A549 (cell line): Measurements from ENCODE around the gene POU4F3. TPM values are rescaled to one million over a fixed set of nuclear protein-coding genes. Genes with fewer than 3 reads are reported as not detected.

Experiments used
- ATAC-seq, 2 experiments: fragments of 200-7000 bp in 1 of 2; fragments of >200 bp in 1 of 2; cut with Nextera tagmentation in 1 of 2; cut with Tn5 transposase in 1 of 2; 3 replicates each; pipeline versions ENCODE4 v1.8.0 to v1.9.1; 2018 to 2020; ENCODE audit warnings: mild to moderate bottlenecking in 1 of 2, moderate library complexity in 1 of 2
- CTCF ChIA-PET: fragments of 300-600 bp; sonication (Branson Sonifier 250); formaldehyde crosslinking; extraction: SDS; loops from one replicate; lab custom pipeline; 2021; ENCODE audit warnings: antibody characterized with exemption, inconsistent platforms; lab: Yijun Ruan, JAX
- POLR2A ChIA-PET: fragments of 350-600 bp; formaldehyde crosslinking; extraction: SDS; loops from one replicate; lab custom pipeline; 2021; ENCODE audit warnings: antibody characterized with exemption, inconsistent platforms; lab: Yijun Ruan, JAX
- DNase-seq, 2 experiments: peaks; one replicate each; pipeline versions ENCODE4 v3.0.0 to v3.0.0-alpha.2; 2011 to 2016; ENCODE audit warnings: low read depth in 1 of 2, low spot score in 1 of 2
- FAIRE-seq: peaks from 2 replicates; lab custom pipeline; 2011; peaks lifted over from hg19 to GRCh38; lab: Jason Lieb, UNC
- H3K27ac ChIP-seq, 2 experiments: fragments of >200 bp; sonication (Bioruptor Twin); formaldehyde crosslinking; 3 replicates each; pipeline ENCODE4 v1.5.1; 2016 to 2017
- H3K4me1 ChIP-seq: fragments of >200 bp; sonication (Bioruptor Twin); formaldehyde crosslinking; 3 replicates; pipeline ENCODE4 v1.6.1; 2016
- H3K4me2 ChIP-seq: fragments of >200 bp; sonication (Bioruptor Twin); formaldehyde crosslinking; 3 replicates; pipeline ENCODE4 v1.6.1; 2016
- H3K4me3 ChIP-seq: fragments of >200 bp; sonication (Bioruptor Twin); formaldehyde crosslinking; 3 replicates; pipeline ENCODE4 v1.5.1; 2016
- H3K9me3 ChIP-seq: fragments of >200 bp; sonication (Bioruptor Twin); formaldehyde crosslinking; 3 replicates; pipeline ENCODE4 v1.6.1; 2016
- EHF ChIP-seq: fragments of 250-450 bp; sonication (Bioruptor Pico); IDR thresholded peaks from 2 replicates; pipeline ENCODE4 v1.5.0; 2020; ENCODE audit warnings: mild to moderate bottlenecking
- ESRRA ChIP-seq: fragments of 150-350 bp; IDR thresholded peaks from 2 replicates; pipeline ENCODE4 v1.6.1; 2014; ENCODE audit warnings: mild to moderate bottlenecking, low read length, borderline replicate concordance
- FOSB ChIP-seq: fragments of 250-450 bp; sonication (Bioruptor Pico); IDR thresholded peaks from 2 replicates; pipeline ENCODE4 v1.5.0; 2020; ENCODE audit warnings: mild to moderate bottlenecking, moderate library complexity
- FOXS1 ChIP-seq: fragments of 250-450 bp; sonication (Bioruptor Pico); IDR thresholded peaks from 2 replicates; pipeline ENCODE4 v1.5.0; 2020; ENCODE audit warnings: mild to moderate bottlenecking, moderate library complexity
- HOXB13 ChIP-seq: fragments of 250-450 bp; sonication (Bioruptor Pico); IDR thresholded peaks from 2 replicates; pipeline ENCODE4 v1.5.0; 2020; ENCODE audit warnings: low read depth, mild to moderate bottlenecking, moderate library complexity
- JUN ChIP-seq, 2 experiments: fragments of >200 bp; sonication (Bioruptor Twin); formaldehyde crosslinking; IDR thresholded peaks; 2 replicates in 1 of 2; 3 replicates in 1 of 2; pipeline ENCODE4 v1.6.1; 2016 to 2017
- MAFK ChIP-seq: fragments of 450-650 bp; IDR thresholded peaks from 2 replicates; pipeline ENCODE4 v1.6.1; 2014; ENCODE audit not compliant: partially characterized antibody
- MYC ChIP-seq: IDR thresholded peaks from 2 replicates; pipeline ENCODE4 v1.6.1; 2012; ENCODE audit warnings: mild to moderate bottlenecking, inconsistent platforms, low read length, improper control_type of control experiment, borderline replicate concordance
- PHF8 ChIP-seq: fragments of 200-600 bp; sonication (generic); IDR thresholded peaks from 2 replicates; pipeline ENCODE4 v1.6.1; 2016; ENCODE audit warnings: low read depth, mild to moderate bottlenecking, antibody characterized with exemption, moderate library complexity, borderline replicate concordance
- POLR2AphosphoS2 ChIP-seq: conservative IDR thresholded peaks from 2 replicates; pipeline ENCODE4 v1.6.1; 2012; ENCODE audit warnings: low read length, improper control_type of control experiment, inconsistent platforms
- RARB ChIP-seq: fragments of 250-450 bp; sonication (Bioruptor Pico); IDR thresholded peaks from 2 replicates; pipeline ENCODE4 v1.8.0; 2021; ENCODE audit warnings: mild to moderate bottlenecking, moderate library complexity
- RNF2 ChIP-seq: fragments of 200-600 bp; sonication (generic); IDR thresholded peaks from 2 replicates; pipeline ENCODE4 v1.6.1; 2016; ENCODE audit warnings: low read depth, mild to moderate bottlenecking, antibody characterized with exemption, moderate library complexity, borderline replicate concordance
- SREBF2 ChIP-seq: fragments of 450-650 bp; IDR thresholded peaks from 2 replicates; pipeline ENCODE4 v1.6.1; 2014; ENCODE audit warnings: mild to moderate bottlenecking, moderate library complexity
- ZFP36 ChIP-seq: fragments of 450-650 bp; IDR thresholded peaks from 2 replicates; pipeline ENCODE4 v1.6.1; 2014; ENCODE audit warnings: borderline replicate concordance; ENCODE audit not compliant: partially characterized antibody
- WGBS: methylation state at CpG from one replicate; pipeline ENCODE4 v1.1.6; 2017; ENCODE audit errors: missing lambda C conversion rate; 5-methylcytosine and 5-hydroxymethylcytosine counted together
- polyA plus RNA-seq, 4 experiments: library from polyadenylated mRNA; depleted of rRNA in 3 of 4; stranded (reverse); fragments of >200 nt; fragmentation: RNase III in 1 of 4; extraction: RNeasy Plus Mini Kit Qiagen cat#74134 plus additional on column Dnase treatment in 1 of 4; gene quantifications; 2 replicates in 3 of 4; 3 replicates in 1 of 4; pipeline ENCODE4 v1.2.3, GENCODE V29; 2011 to 2017
- TF ChIP-seq, protein P1 (sequence below): IDR thresholded peaks from 2 replicates; pipeline ENCODE4 v1.6.1; 2012
- TF ChIP-seq, protein P2 (sequence below): fragments of 200-600 bp; sonication (generic); IDR thresholded peaks from 2 replicates; pipeline ENCODE4 v1.6.1; 2016; ENCODE audit warnings: antibody characterized with exemption, mild to moderate bottlenecking, moderate library complexity
- TF ChIP-seq, protein P3 (sequence below): IDR thresholded peaks from 2 replicates; pipeline ENCODE4 v1.6.1; 2012
- TF ChIP-seq, protein P4 (sequence below): fragments of 250-450 bp; sonication (Bioruptor Pico); IDR thresholded peaks from 2 replicates; pipeline ENCODE4 v1.5.0; 2021; ENCODE audit warnings: mild to moderate bottlenecking, moderate library complexity, borderline replicate concordance

The POU4F3 gene
- polyA plus RNA-seq, 2 of the 4 experiments (the other 2 are of a cell fraction) = 0.08 to 0.10 TPM

DNA sequence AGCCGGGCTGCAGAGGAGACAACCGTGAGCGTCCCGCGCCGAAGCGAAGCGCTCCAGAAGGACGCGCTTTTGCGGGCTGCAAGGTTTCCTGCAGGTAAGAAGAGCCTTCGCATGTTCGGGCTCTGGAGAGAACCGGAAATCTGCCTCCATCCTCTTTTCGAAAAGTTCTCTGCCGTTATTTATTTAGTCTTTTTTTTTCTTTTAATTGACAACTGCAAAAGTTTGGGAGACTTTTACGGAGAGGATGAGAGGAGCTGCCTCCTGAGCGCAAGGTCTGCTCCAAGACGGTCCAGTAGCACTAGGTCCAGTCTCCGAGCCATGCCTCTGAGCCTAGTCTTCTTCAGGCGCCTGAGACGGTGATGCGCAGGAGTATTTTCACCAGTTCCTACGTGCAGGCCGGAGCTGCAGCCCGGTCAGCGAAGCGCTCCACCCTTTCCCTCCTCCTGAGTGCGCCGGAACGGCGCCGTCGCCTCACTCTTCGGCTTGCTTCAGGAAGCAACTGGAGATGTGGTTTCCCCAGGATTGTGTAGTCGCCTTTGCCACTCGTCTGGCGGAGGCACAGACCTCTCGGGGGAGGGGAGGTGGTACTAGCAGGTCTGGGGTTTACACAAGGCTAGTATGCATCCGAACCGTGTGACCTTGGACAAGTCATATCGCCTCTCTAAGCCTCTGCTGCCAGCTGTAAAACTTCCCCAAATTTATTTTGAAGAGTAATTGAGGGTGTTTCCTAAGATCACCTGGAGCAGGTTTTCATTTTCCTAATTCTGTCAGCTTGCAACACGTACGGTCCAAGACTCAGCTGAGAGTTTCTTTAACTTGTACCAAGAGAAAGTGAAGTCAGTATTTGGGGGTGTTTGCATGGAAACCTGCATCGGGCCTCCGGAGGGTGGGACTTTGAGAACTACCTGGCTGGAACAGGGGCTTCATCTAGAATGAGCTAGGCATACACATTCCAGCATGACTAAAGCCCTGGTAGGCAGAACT is 4.5 kb downstream of the POU4F3 start:
- DNase-seq (no peak), ATAC-seq (no peak), FAIRE-seq (no peak)
- H3K4me2 ChIP-seq = no peak overlapping the region
- no peak overlapping the region for H3K27ac ChIP-seq
- POLR2A ChIA-PET = no interaction called here
- CTCF ChIA-PET = interaction anchor here (0.8 kb wide), 1 partner anchor 86 kb away, joined by 3 read pairs; no protein-coding TSS in a partner anchor
- 66% methylated on average over 44 of the region's 46 CpGs for WGBS
- TF ChIP-seq, protein P1, sequence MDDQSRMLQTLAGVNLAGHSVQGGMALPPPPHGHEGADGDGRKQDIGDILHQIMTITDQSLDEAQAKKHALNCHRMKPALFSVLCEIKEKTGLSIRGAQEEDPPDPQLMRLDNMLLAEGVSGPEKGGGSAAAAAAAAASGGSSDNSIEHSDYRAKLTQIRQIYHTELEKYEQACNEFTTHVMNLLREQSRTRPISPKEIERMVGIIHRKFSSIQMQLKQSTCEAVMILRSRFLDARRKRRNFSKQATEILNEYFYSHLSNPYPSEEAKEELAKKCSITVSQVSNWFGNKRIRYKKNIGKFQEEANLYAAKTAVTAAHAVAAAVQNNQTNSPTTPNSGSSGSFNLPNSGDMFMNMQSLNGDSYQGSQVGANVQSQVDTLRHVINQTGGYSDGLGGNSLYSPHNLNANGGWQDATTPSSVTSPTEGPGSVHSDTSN = no peak
- TF ChIP-seq JUN (IDR thresholded peaks at IDR 0.05) (no peak), ZFP36 (no peak), FOXS1 (CRISPR knock-in tag) (no peak), HOXB13 (CRISPR knock-in tag) (no peak), MYC (no peak), MAFK (no peak), EHF (CRISPR knock-in tag) (no peak), PHF8 (no peak), SREBF2 (no peak), POLR2AphosphoS2 (no peak), ESRRA (no peak), RARB (CRISPR knock-in tag) (no peak), FOSB (CRISPR knock-in tag) (no peak), RNF2 (no peak)
- TF ChIP-seq, protein P2, sequence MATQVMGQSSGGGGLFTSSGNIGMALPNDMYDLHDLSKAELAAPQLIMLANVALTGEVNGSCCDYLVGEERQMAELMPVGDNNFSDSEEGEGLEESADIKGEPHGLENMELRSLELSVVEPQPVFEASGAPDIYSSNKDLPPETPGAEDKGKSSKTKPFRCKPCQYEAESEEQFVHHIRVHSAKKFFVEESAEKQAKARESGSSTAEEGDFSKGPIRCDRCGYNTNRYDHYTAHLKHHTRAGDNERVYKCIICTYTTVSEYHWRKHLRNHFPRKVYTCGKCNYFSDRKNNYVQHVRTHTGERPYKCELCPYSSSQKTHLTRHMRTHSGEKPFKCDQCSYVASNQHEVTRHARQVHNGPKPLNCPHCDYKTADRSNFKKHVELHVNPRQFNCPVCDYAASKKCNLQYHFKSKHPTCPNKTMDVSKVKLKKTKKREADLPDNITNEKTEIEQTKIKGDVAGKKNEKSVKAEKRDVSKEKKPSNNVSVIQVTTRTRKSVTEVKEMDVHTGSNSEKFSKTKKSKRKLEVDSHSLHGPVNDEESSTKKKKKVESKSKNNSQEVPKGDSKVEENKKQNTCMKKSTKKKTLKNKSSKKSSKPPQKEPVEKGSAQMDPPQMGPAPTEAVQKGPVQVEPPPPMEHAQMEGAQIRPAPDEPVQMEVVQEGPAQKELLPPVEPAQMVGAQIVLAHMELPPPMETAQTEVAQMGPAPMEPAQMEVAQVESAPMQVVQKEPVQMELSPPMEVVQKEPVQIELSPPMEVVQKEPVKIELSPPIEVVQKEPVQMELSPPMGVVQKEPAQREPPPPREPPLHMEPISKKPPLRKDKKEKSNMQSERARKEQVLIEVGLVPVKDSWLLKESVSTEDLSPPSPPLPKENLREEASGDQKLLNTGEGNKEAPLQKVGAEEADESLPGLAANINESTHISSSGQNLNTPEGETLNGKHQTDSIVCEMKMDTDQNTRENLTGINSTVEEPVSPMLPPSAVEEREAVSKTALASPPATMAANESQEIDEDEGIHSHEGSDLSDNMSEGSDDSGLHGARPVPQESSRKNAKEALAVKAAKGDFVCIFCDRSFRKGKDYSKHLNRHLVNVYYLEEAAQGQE = no peak
- TF ChIP-seq, protein P3, sequence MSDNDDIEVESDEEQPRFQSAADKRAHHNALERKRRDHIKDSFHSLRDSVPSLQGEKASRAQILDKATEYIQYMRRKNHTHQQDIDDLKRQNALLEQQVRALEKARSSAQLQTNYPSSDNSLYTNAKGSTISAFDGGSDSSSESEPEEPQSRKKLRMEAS = no peak
- TF ChIP-seq, protein P4, sequence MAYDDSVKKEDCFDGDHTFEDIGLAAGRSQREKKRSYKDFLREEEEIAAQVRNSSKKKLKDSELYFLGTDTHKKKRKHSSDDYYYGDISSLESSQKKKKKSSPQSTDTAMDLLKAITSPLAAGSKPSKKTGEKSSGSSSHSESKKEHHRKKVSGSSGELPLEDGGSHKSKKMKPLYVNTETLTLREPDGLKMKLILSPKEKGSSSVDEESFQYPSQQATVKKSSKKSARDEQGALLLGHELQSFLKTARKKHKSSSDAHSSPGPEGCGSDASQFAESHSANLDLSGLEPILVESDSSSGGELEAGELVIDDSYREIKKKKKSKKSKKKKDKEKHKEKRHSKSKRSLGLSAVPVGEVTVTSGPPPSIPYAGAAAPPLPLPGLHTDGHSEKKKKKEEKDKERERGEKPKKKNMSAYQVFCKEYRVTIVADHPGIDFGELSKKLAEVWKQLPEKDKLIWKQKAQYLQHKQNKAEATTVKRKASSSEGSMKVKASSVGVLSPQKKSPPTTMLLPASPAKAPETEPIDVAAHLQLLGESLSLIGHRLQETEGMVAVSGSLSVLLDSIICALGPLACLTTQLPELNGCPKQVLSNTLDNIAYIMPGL (CRISPR knock-in tag) = no peak
- no peak overlapping the region for H3K4me3 ChIP-seq
- no peaks in the 10 kb centered on the region for H3K9me3 ChIP-seq
- no peaks in the 10 kb centered on the region for H3K4me1 ChIP-seq
